ENCODE data around the gene EFHC2. TPM values are rescaled to one million over a fixed set of nuclear protein-coding genes. Genes with fewer than 3 reads are reported as not detected.

EFHC2 gene
- polyA plus RNA-seq, 1 donor from 2014 or later, result 0.22 TPM

DNA sequence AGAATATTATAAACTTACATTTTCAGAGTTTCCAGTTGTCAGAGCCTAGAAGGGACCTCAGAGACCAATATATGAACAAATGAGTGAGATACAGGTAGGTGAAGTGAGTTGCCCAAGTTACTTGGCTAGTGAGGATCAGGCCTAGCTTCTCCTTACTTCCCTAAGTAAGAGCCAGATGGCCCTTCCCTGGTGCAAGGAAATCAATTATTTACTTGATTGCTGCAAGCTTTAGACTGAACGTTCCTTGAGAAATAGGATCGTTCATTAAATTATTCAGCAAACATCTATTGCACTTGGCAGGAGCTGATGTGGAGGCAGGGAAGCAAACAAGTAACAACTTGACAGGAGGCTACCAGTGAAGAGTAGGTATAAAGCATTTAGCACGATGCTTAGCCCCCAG, 117.8 kb downstream of the EFHC2 start:
- Histone ChIP-seq H2AFZ (ENCODE audit: low read depth, low read length) (no peak overlapping the region), H4K20me1 (ENCODE audit: insufficient read depth) (no peaks in the 10 kb centered on the region), H3K9me3 (ENCODE audit: low read length) (no peaks in the 10 kb centered on the region), H3K9ac (ENCODE audit: low read length) (no peak overlapping the region), H3K27me3 (ENCODE audit: insufficient read depth, low read depth, low read length) (no peaks in the 10 kb centered on the region), H3K27ac (ENCODE audit: low read length) (no peak overlapping the region), H3F3A (ENCODE audit: insufficient read depth, low read length, poor library complexity, severe bottlenecking) (no peaks in the 10 kb centered on the region), H3K4me2 (ENCODE audit: low read length) (no peak overlapping the region), H3K36me3 (ENCODE audit: insufficient read depth, low read length) (no peaks in the 10 kb centered on the region), H3K4me3 (ENCODE audit: low read length) (no peak overlapping the region), H3K9me2 (ENCODE audit: insufficient read depth, low read length) (no peaks in the 10 kb centered on the region), H3K79me2 (replicated peaks; ENCODE audit: insufficient read depth, low read length) (no peaks in the 10 kb centered on the region)
- TF ChIP-seq EZH2 (IDR thresholded peaks at IDR 0.05; ENCODE audit: borderline replicate concordance, insufficient read depth, low read length, poor library complexity, severe bottlenecking), result no peak

DNA sequence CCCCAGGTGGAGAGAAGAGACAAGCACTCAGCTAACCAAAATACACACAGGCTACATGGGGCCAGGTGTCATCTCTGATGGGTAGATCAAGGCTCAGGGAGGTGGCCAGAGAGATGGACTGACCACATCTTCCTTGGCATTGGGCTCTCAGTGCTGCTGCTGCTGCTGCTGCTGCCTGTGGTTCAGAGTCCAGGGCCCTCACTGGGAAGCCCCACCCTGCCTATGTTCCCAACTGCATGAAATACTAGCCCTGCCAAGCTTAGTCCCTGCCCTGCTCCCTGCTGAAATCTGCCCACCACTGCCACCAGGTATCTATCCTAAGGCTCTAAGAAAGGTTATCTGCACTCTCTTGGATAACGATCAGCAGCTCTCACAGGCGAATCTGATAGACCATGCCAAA, 118.7 kb downstream of the EFHC2 start:
- no peaks in the 10 kb centered on the region for H4K20me1 ChIP-seq (ENCODE audit: insufficient read depth)
- no peak overlapping the region for H2AFZ ChIP-seq (ENCODE audit: low read depth, low read length)
- no peak overlapping the region for H3K27ac ChIP-seq (ENCODE audit: low read length)
- no peak overlapping the region for H3K4me2 ChIP-seq (ENCODE audit: low read length)
- H3K27me3 ChIP-seq (ENCODE audit: insufficient read depth, low read depth, low read length), result no peaks in the 10 kb centered on the region
- H3K4me3 ChIP-seq (ENCODE audit: low read length), result no peak overlapping the region
- no peaks in the 10 kb centered on the region for H3K36me3 ChIP-seq (ENCODE audit: insufficient read depth, low read length)
- H3K9me3 ChIP-seq (ENCODE audit: low read length), result no peaks in the 10 kb centered on the region
- H3K9ac ChIP-seq (ENCODE audit: low read length), result no peak overlapping the region
- H3K9me2 ChIP-seq (ENCODE audit: insufficient read depth, low read length), result no peaks in the 10 kb centered on the region
- H3K79me2 ChIP-seq (replicated peaks; ENCODE audit: insufficient read depth, low read length), result no peaks in the 10 kb centered on the region
- TF ChIP-seq RAD21 (conservative IDR thresholded peaks at IDR 0.05) (no peak), TAF1 (IDR thresholded peaks at IDR 0.05; ENCODE audit: low read depth) (no peak), MXI1 (conservative IDR thresholded peaks at IDR 0.05; ENCODE audit: poor library complexity, severe bottlenecking) (no peak), POLR2AphosphoS5 (IDR thresholded peaks at IDR 0.05) (no peak), REST (IDR thresholded peaks at IDR 0.05; ENCODE audit: borderline replicate concordance) (no peak), SMC3 (conservative IDR thresholded peaks at IDR 0.05; ENCODE audit: poor library complexity) (no peak), CTCF (IDR thresholded peaks at IDR 0.05; ENCODE audit: poor library complexity, severe bottlenecking) (no peak), EZH2 (IDR thresholded peaks at IDR 0.05; ENCODE audit: borderline replicate concordance, insufficient read depth, low read length, poor library complexity, severe bottlenecking) (no peak), EP300 (conservative IDR thresholded peaks at IDR 0.05; ENCODE audit: poor library complexity, severe bottlenecking) (no peak)
- H3F3A ChIP-seq (ENCODE audit: insufficient read depth, low read length, poor library complexity, severe bottlenecking), result no peaks in the 10 kb centered on the region

DNA sequence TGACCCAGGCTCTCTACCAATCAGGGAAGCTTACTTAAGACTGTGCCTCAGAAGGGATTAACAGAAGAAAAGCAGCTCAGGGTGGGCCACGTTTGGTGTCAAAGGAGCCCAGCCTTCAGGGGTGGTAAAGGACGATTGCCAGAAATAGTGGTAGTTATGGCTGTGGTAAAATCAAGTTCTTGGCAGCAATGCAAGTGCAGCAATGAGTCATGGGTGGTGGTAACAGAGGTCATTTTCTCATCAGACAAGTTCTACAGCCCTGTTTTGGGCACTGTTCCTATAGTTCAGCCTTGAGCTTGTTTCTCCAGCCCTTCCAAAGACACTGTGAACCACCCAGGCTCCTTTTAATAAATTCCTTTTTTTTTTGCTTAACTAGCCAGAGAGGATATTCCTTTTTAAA, 120.3 kb downstream of the EFHC2 start:
- Histone ChIP-seq H4K20me1 (ENCODE audit: insufficient read depth) (no peaks in the 10 kb centered on the region), H2AFZ (ENCODE audit: low read depth, low read length) (no peak overlapping the region), H3K4me2 (ENCODE audit: low read length) (no peak overlapping the region), H3K4me3 (ENCODE audit: low read length) (no peak overlapping the region), H3K36me3 (ENCODE audit: insufficient read depth, low read length) (no peaks in the 10 kb centered on the region), H3K79me2 (replicated peaks; ENCODE audit: insufficient read depth, low read length) (no peaks in the 10 kb centered on the region), H3K27me3 (ENCODE audit: insufficient read depth, low read depth, low read length) (no peaks in the 10 kb centered on the region), H3F3A (ENCODE audit: insufficient read depth, low read length, poor library complexity, severe bottlenecking) (no peaks in the 10 kb centered on the region), H3K9ac (ENCODE audit: low read length) (no peak overlapping the region), H3K9me2 (ENCODE audit: insufficient read depth, low read length) (no peaks in the 10 kb centered on the region), H3K9me3 (ENCODE audit: low read length) (no peaks in the 10 kb centered on the region), H3K27ac (ENCODE audit: low read length) (no peak overlapping the region)
- TF ChIP-seq POLR2AphosphoS5 (IDR thresholded peaks at IDR 0.05) (no peak), RAD21 (conservative IDR thresholded peaks at IDR 0.05) (no peak), CTCF (IDR thresholded peaks at IDR 0.05; ENCODE audit: poor library complexity, severe bottlenecking) (no peak), EP300 (conservative IDR thresholded peaks at IDR 0.05; ENCODE audit: poor library complexity, severe bottlenecking) (no peak), REST (IDR thresholded peaks at IDR 0.05; ENCODE audit: borderline replicate concordance) (no peak), SMC3 (conservative IDR thresholded peaks at IDR 0.05; ENCODE audit: poor library complexity) (no peak), TAF1 (IDR thresholded peaks at IDR 0.05; ENCODE audit: low read depth) (no peak), EZH2 (IDR thresholded peaks at IDR 0.05; ENCODE audit: borderline replicate concordance, insufficient read depth, low read length, poor library complexity, severe bottlenecking) (no peak), MXI1 (conservative IDR thresholded peaks at IDR 0.05; ENCODE audit: poor library complexity, severe bottlenecking) (no peak)
